ENCODE measurements around the gene SLC25A52. TPM values are rescaled to one million over a fixed set of nuclear protein-coding genes. Genes with fewer than 3 reads are reported as not detected.
"Not testable (repeated sequence)": the region's sequence is repeated elsewhere in the genome, so short reads cannot be mapped to it uniquely, and the experiment has no call there.

The SLC25A52 gene
- polyA plus RNA-seq, 1 experiment = not detected

GRCh38 chr18:31731628-31732027, 29.1 kb downstream of the SLC25A52 start:
- ChIA-PET CTCF (interaction anchor here (2.0 kb wide), 1 partner anchor 9 kb away, joined by 10 read pairs; no protein-coding TSS in a partner anchor), POLR2A (no interaction called here)
- Histone ChIP-seq H3K4me3 (ENCODE audit: low read depth, low read length) (no peak overlapping the region), H3K27me3 (ENCODE audit: control insufficient read depth, insufficient read depth, low read length) (no peaks in the 10 kb centered on the region), H3K36me3 (ENCODE audit: control insufficient read depth, insufficient read depth, low read length) (no peaks in the 10 kb centered on the region)
- no peak for DNase-seq (ENCODE audit: low read depth)
- TF ChIP-seq, protein P1, sequence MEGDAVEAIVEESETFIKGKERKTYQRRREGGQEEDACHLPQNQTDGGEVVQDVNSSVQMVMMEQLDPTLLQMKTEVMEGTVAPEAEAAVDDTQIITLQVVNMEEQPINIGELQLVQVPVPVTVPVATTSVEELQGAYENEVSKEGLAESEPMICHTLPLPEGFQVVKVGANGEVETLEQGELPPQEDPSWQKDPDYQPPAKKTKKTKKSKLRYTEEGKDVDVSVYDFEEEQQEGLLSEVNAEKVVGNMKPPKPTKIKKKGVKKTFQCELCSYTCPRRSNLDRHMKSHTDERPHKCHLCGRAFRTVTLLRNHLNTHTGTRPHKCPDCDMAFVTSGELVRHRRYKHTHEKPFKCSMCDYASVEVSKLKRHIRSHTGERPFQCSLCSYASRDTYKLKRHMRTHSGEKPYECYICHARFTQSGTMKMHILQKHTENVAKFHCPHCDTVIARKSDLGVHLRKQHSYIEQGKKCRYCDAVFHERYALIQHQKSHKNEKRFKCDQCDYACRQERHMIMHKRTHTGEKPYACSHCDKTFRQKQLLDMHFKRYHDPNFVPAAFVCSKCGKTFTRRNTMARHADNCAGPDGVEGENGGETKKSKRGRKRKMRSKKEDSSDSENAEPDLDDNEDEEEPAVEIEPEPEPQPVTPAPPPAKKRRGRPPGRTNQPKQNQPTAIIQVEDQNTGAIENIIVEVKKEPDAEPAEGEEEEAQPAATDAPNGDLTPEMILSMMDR (IDR thresholded peaks at IDR 0.05; ENCODE audit: insufficient read depth, low read depth, low read length) = no peak

- H3K27me3 ChIP-seq (ENCODE audit: control insufficient read depth, insufficient read depth, low read length); DNase-seq (ENCODE audit: low read depth); CTCF ChIA-PET; H3K36me3 ChIP-seq (ENCODE audit: control insufficient read depth, insufficient read depth, low read length); POLR2A ChIA-PET; H3K4me3 ChIP-seq (ENCODE audit: low read depth, low read length): not testable (repeated sequence)
These were observed 31.5 kb downstream of the SLC25A52 start for GRCh38 chr18:31729196-31729595.

DNA sequence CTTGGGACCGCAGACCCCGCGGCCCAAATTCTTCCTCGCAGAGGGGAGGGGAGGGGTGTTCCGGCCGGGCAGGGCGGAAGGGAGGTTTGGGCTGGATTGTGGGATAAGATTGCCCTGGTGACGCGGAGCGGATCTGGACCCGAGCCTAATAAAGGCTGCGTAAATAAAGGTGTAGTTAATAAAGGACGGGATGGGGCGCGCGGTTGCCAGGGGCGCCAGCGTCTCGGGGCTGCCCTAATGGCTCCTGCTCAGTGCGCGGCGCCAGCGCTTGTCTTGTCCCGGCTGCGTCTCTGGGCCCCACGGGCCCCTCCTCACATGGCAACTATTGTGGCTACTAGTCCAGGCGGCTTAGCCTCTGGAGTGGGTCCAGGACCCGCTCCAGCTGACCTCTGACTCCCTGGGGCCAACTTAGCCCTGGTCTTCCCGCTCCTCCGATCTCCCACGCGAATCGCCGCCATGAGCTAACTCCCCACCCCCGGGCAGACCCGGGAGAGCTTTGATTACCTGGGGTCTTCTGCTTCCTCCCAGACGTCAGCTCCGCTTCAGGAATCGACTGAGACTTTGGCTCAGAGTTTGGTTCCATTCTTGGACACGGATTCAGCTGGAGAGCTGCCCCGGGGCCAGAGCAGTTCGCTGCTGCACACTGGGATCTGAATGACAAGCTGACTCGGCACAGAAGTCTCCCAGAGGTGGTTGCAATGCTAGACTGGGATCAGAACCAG, 36.5 kb downstream of the SLC25A52 start:
- ChIA-PET CTCF (interaction anchor here (0.6 to 3.7 kb wide), 3 partner anchors 38 to 168 kb away, joined by 3 to 15 read pairs (median 5); no protein-coding TSS in a partner anchor), POLR2A (no interaction called here)
- TF ChIP-seq, protein P1 (IDR thresholded peaks at IDR 0.05; ENCODE audit: insufficient read depth, low read depth, low read length) = no peak
- no peak for DNase-seq (ENCODE audit: low read depth)
- H3K36me3 ChIP-seq (ENCODE audit: control insufficient read depth, insufficient read depth, low read length) = no peaks in the 10 kb centered on the region
- H3K27me3 ChIP-seq (ENCODE audit: control insufficient read depth, insufficient read depth, low read length) = peaks cover 9% of the 10 kb centered on the region
- H3K4me3 ChIP-seq (ENCODE audit: low read depth, low read length) = peak overlapping the region; percentile 19

DNA sequence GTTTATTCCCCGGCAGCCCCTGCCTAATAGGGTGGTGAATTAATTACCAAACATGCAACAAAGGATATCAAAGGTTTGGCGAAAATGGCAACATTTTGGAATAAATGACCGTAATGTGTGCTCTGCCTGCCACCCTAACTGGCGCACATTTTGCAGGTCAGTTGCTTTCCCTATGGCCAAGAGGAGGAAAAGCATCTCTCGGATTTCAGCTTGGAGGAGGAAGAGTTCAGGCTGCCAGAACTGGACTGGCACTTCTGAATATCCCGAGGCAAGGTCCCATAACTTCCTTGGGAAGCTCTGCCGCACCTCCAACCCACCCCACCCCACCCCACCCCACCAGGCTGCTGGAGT, 37.1 kb downstream of the SLC25A52 start:
- no peaks in the 10 kb centered on the region for H3K36me3 ChIP-seq (ENCODE audit: control insufficient read depth, insufficient read depth, low read length)
- POLR2A ChIA-PET = no interaction called here
- no peak for DNase-seq (ENCODE audit: low read depth)
- H3K27me3 ChIP-seq (ENCODE audit: control insufficient read depth, insufficient read depth, low read length) = peaks cover 9% of the 10 kb centered on the region
- CTCF ChIA-PET = interaction anchor here (0.6 to 2.3 kb wide), 6 partner anchors 10 to 169 kb away, joined by 3 to 41 read pairs (median 6); no protein-coding TSS in a partner anchor
- no peak overlapping the region for H3K4me3 ChIP-seq (ENCODE audit: low read depth, low read length)
- TF ChIP-seq, protein P1 (IDR thresholded peaks at IDR 0.05; ENCODE audit: insufficient read depth, low read depth, low read length) = no peak

DNA sequence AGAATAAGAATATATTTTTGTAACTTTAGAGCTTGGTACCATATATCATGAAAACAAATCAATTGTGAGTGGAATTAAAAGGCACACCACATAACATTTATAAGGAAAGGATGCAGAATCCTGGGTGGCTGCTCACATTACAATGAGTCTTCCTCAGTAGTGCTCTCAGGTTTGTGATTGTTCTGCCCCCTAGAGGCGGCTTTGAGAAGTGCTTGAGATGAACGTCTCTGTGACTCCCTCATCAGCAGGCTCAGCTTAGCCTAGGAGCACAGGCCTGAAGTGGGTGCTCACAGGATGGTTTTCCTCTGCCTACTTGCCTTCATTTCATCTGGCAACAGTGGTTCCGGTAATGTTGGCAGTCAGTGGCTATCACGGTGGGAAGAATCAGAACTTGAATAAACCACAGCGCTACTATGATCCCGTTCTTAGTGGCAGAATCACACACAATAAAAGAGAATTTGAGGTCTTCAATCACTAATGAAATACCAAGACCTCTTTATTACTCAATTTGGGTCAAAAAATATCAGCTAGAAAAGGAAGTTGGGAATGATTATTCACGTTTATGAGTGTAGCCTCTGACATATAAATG, 38.2 kb downstream of the SLC25A52 start:
- CTCF ChIA-PET = interaction anchor here (0.5 to 2.3 kb wide), 25 partner anchors 9 to 1002 kb away, joined by 3 to 41 read pairs (median 4); no protein-coding TSS in a partner anchor
- H3K36me3 ChIP-seq (ENCODE audit: control insufficient read depth, insufficient read depth, low read length) = no peaks in the 10 kb centered on the region
- POLR2A ChIA-PET = no interaction called here
- DNase-seq (ENCODE audit: low read depth) = peak; percentile 9
- peaks cover 9% of the 10 kb centered on the region for H3K27me3 ChIP-seq (ENCODE audit: control insufficient read depth, insufficient read depth, low read length)
- TF ChIP-seq, protein P1 (IDR thresholded peaks at IDR 0.05; ENCODE audit: insufficient read depth, low read depth, low read length) = peak; percentile 89
- H3K4me3 ChIP-seq (ENCODE audit: low read depth, low read length) = no peak overlapping the region
